AG10803 (cell line): Measurements from ENCODE around the gene QPCT.
"Not testable (repeated sequence)": the region's sequence is repeated elsewhere in the genome, so short reads cannot be mapped to it uniquely, and the experiment has no call there.

Experiments
- DNase-seq: peaks from one replicate; pipeline ENCODE4 v3.0.0; 2010; ENCODE audit warnings: low read depth
- H3K4me3 ChIP-seq: 2 replicates; pipeline ENCODE4 v1.5.1; 2011; ENCODE audit warnings: mild to moderate bottlenecking, low read length, control low read depth
- TF ChIP-seq, protein P1 (sequence below): conservative IDR thresholded peaks from 2 replicates; pipeline ENCODE4 v1.5.1; 2011; ENCODE audit warnings: mild to moderate bottlenecking, low read length, control low read depth, inconsistent platforms

QPCT gene

GRCh38 chr2:37396890-37397565, 52.6 kb downstream of the QPCT start:
- DNase-seq: no peak
- no peak overlapping the region for H3K4me3 ChIP-seq
- TF ChIP-seq, protein P1, sequence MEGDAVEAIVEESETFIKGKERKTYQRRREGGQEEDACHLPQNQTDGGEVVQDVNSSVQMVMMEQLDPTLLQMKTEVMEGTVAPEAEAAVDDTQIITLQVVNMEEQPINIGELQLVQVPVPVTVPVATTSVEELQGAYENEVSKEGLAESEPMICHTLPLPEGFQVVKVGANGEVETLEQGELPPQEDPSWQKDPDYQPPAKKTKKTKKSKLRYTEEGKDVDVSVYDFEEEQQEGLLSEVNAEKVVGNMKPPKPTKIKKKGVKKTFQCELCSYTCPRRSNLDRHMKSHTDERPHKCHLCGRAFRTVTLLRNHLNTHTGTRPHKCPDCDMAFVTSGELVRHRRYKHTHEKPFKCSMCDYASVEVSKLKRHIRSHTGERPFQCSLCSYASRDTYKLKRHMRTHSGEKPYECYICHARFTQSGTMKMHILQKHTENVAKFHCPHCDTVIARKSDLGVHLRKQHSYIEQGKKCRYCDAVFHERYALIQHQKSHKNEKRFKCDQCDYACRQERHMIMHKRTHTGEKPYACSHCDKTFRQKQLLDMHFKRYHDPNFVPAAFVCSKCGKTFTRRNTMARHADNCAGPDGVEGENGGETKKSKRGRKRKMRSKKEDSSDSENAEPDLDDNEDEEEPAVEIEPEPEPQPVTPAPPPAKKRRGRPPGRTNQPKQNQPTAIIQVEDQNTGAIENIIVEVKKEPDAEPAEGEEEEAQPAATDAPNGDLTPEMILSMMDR: no peak

DNA sequence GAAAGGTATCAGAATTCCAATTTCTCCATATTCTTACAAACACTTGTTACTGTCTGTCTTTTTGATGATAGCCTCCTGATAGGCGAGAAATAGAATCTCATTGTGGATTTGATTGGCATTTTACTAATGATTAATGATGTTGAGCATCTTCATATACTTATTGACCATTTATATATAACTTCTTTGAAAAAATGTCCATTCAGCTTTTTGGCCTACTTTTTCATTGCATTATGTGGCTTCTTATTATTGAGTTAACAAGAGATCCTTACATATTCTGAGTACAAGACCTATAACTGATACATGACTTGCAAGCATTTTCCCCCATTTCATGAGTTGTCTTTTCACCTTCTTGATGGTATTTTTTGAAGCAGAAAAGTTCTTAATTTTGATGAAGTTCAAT, 54.6 kb downstream of the QPCT start:
- H3K4me3 ChIP-seq: no peak overlapping the region
- DNase-seq: no peak
- TF ChIP-seq, protein P1: no peak

DNA sequence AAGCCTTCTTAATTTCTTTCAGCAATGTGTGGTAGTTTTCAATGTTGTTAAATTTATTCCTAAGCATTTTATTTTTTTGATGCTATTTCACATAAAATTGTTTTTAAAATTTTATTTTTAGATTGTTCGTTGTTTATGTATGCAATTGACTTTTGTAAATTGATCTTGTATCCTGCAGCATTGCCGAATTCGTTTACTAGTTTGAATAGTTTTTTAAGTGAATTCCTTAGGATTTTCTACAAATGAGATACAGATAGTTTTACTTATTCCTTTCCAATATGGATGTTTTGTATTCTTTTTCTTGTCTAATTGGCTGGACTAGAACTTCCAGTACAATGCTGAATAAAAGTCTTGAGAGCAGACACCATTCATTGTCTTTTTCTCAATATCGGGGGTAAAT, 55.6 kb downstream of the QPCT start:
- H3K4me3 ChIP-seq: no peak overlapping the region
- DNase-seq: no peak
- TF ChIP-seq, protein P1: no peak

DNA sequence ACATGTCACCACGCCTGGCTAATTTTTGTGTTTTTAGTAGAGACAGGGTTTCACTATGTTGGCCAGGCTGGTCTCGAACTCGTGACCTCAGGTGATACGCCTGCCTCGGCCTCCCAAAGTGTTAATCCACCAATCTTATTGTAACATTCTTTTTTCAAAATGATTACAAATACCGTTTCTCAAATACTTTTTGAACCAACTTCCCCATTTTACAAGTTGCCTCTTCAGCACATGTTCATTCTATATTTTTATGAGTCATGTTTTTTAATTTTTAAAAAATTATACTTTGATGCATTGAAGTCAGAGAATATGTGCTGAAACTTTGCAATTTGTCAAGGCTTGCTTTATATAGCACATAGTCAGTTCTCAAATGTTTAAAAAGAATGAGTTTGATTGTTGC, 58.2 kb downstream of the QPCT start:
- no peak overlapping the region for H3K4me3 ChIP-seq
- TF ChIP-seq, protein P1: no peak
- no peak for DNase-seq

- TF ChIP-seq, protein P1: no peak
- DNase-seq: no peak
- H3K4me3 ChIP-seq: no peak overlapping the region
These were observed 61.4 kb downstream of the QPCT start for GRCh38 chr2:37405781-37406180.

DNA sequence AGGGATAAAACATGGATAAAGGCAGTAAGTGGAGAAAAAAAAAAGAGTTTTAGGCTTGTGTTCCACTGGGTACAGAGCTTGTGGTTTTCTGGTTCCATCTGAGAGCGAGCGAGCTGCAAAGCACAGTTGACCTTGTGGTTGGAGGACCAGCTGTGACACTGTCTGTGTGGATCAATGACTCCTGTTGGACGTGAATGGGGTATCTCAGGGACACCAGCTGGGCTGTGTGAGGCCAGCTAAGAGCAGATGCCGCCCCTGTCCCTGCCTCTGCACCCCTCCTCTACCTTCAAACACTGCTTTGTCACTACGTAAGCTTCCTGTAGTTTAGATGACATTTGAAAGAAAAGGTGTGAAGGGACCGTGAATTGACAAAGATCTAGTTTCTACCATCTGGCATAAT, 67.8 kb downstream of the QPCT start:
- no peak for DNase-seq
- TF ChIP-seq, protein P1: no peak

DNA sequence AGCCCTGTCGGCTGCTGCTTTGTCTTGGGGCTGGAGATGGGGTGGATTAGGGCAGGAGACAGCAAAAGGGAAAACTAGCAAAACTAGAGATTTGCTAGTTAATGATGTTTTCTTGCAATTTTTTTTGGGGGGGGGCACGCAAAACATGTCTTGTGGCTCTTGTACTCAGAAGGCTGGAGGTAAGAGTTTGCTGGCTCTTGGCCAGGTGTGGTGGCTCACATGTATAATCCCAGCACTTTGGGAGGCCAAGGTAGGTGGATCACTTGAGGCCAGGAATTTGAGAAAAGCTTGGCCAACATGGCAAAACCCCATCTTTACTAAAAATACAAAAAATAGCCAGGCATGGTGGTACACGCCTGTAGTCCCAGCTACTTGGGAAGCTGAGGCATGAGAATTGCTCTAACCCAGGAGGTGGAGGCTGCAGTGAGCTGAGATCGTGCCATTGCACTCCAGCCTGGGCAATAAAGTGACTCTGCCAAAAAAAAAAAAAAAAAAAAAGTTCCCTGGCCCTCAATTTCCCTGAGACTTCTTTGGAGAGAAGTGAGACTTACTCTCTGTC, 69.6 kb downstream of the QPCT start:
- H3K4me3 ChIP-seq, DNase-seq: not testable (repeated sequence)

More for the DNA sequence above, 67.8 kb downstream of the QPCT start:
- H3K4me3 ChIP-seq: no peak overlapping the region
